H1 (cell line): ENCODE results near the gene HNRNPA1. TPM values are rescaled to one million over a fixed set of nuclear protein-coding genes. Genes with fewer than 3 reads are reported as not detected.

Source experiments
- CTCF ChIA-PET: fragments of 300-600 bp; sonication (Branson Sonifier 250); formaldehyde crosslinking; loops from one replicate; lab custom pipeline; 2021; ENCODE audit not compliant: partially characterized antibody; lab: Charles Lee
- POLR2A ChIA-PET: fragments of 300-600 bp; sonication (Branson Sonifier 250); formaldehyde crosslinking; loops from one replicate; lab custom pipeline; 2021; ENCODE audit warnings: inconsistent platforms; ENCODE audit not compliant: partially characterized antibody; lab: Charles Lee
- DNase-seq, 2 experiments: peaks; one replicate each; pipeline versions ENCODE4 v3.0.0 to v3.0.0-alpha.2; 2010 to 2022; ENCODE audit warnings: low spot score in 2 of 2, low read depth in 1 of 2, mixed read lengths in 1 of 2
- FAIRE-seq: peaks from 2 replicates; lab custom pipeline; 2011; peaks lifted over from hg19 to GRCh38; lab: Jason Lieb, UNC
- H2AFZ ChIP-seq: 2 replicates; pipeline ENCODE4 v1.8.1; 2012; ENCODE audit warnings: low read length, inconsistent platforms
- H2AK5ac ChIP-seq: 2 replicates; pipeline ENCODE4 v1.6.1; 2013; ENCODE audit warnings: low read depth, low read length
- H2BK120ac ChIP-seq: replicated peaks from 2 replicates; pipeline ENCODE3; 2013; ENCODE audit warnings: low read depth, low read length, inconsistent platforms
- H2BK12ac ChIP-seq: 2 replicates; pipeline ENCODE4 v1.6.1; 2013; ENCODE audit warnings: low read depth, low read length
- H2BK15ac ChIP-seq: 2 replicates; pipeline ENCODE4 v1.6.1; 2013; ENCODE audit warnings: low read length
- H2BK20ac ChIP-seq: 2 replicates; pipeline ENCODE4 v1.6.1; 2013; ENCODE audit warnings: low read length
- H2BK5ac ChIP-seq: 2 replicates; pipeline ENCODE4 v1.6.1; 2013; ENCODE audit warnings: low read depth, low read length
- H3K14ac ChIP-seq: 2 replicates; pipeline ENCODE4 v1.6.1; 2013; ENCODE audit warnings: inconsistent platforms; ENCODE audit not compliant: insufficient read length
- H3K18ac ChIP-seq: 2 replicates; pipeline ENCODE4 v1.6.1; 2013; ENCODE audit warnings: low read length; ENCODE audit errors: extremely low read depth
- H3K23ac ChIP-seq: 2 replicates; pipeline ENCODE4 v1.6.1; 2013; ENCODE audit warnings: inconsistent platforms; ENCODE audit not compliant: insufficient read length
- H3K23me2 ChIP-seq: 2 replicates; pipeline ENCODE4 v1.6.1; 2013; ENCODE audit warnings: low read depth, low read length
- H3K27ac ChIP-seq: 2 replicates; pipeline ENCODE4 v1.6.1; 2011; ENCODE audit warnings: low read depth, low read length, inconsistent platforms
- H3K27me3 ChIP-seq, 4 experiments: replicated peaks in 1 of 4; 1 replicate in 1 of 4; 2 replicates in 3 of 4; pipeline versions ENCODE4 v1.6.1 to v1.8.1; 2011 to 2013; ENCODE audit warnings: low read length in 3 of 4, mild to moderate bottlenecking in 3 of 4, inconsistent platforms in 2 of 4, mixed read lengths in 2 of 4, moderate library complexity in 1 of 4; ENCODE audit not compliant: control insufficient read depth in 3 of 4, insufficient read depth in 3 of 4; ENCODE audit errors: extremely low read depth in 1 of 4
- H3K36me3 ChIP-seq, 4 experiments: 2 replicates each; pipeline versions ENCODE4 v1.6.1 to v1.8.1; 2011 to 2013; ENCODE audit warnings: mild to moderate bottlenecking in 4 of 4, low read length in 3 of 4, moderate library complexity in 2 of 4, control low read depth in 1 of 4, inconsistent platforms in 1 of 4; ENCODE audit not compliant: insufficient read depth in 4 of 4, control insufficient read depth in 2 of 4
- H3K4ac ChIP-seq: replicated peaks from 2 replicates; pipeline ENCODE3; 2013; ENCODE audit warnings: low read length, low read depth, mixed read lengths, inconsistent platforms; ENCODE audit not compliant: insufficient read length
- H3K4me1 ChIP-seq, 4 experiments: replicated peaks in 1 of 4; 1 replicate in 1 of 4; 2 replicates in 3 of 4; pipeline versions ENCODE4 v1.6.1 to v1.8.1; 2011 to 2013; ENCODE audit warnings: low read length in 3 of 4, inconsistent platforms in 2 of 4, mixed read lengths in 1 of 4; ENCODE audit not compliant: insufficient read depth in 4 of 4, control insufficient read depth in 3 of 4
- H3K4me2 ChIP-seq, 2 experiments: 2 replicates each; pipeline versions ENCODE4 v1.6.1 to v1.8.1; 2011 to 2013; ENCODE audit warnings: low read depth in 2 of 2, low read length in 2 of 2, control low read depth in 1 of 2, inconsistent platforms in 1 of 2, mild to moderate bottlenecking in 1 of 2; ENCODE audit not compliant: insufficient read depth in 1 of 2
- H3K4me3 ChIP-seq, 4 experiments: fragments of 200-600, 300-600 bp in 1 of 4; sonication (generic), shearing (Covaris generic), sonication (Bioruptor Twin) in 1 of 4; 2 replicates each; pipeline versions ENCODE4 v1.5.1 to v1.8.1; 2011 to 2016; ENCODE audit warnings: low read length in 4 of 4, low read depth in 3 of 4, control low read depth in 2 of 4, inconsistent platforms in 2 of 4, mild to moderate bottlenecking in 2 of 4, mixed read lengths in 1 of 4, moderate library complexity in 1 of 4; ENCODE audit not compliant: insufficient read depth in 2 of 4; ENCODE audit errors: extremely low read depth in 1 of 4
- H3K56ac ChIP-seq: replicated peaks from 2 replicates; pipeline ENCODE3; 2013; ENCODE audit warnings: low read depth, mild to moderate bottlenecking, mixed read lengths, low read length, inconsistent platforms; ENCODE audit not compliant: insufficient read length
- H3K79me1 ChIP-seq: 2 replicates; pipeline ENCODE4 v1.6.1; 2013; ENCODE audit warnings: low read depth, low read length, control low read depth
- H3K79me2 ChIP-seq, 2 experiments: 2 replicates each; pipeline versions ENCODE4 v1.6.1 to v1.8.1; 2012 to 2013; ENCODE audit warnings: low read length in 2 of 2, mild to moderate bottlenecking in 2 of 2, inconsistent platforms in 1 of 2; ENCODE audit not compliant: insufficient read depth in 2 of 2, control insufficient read depth in 1 of 2
- H3K9ac ChIP-seq, 4 experiments: replicated peaks in 1 of 4; 1 replicate in 1 of 4; 2 replicates in 3 of 4; pipeline versions ENCODE4 v1.6.1 to v1.8.1; 2011 to 2013; ENCODE audit warnings: low read depth in 3 of 4, low read length in 3 of 4, control low read depth in 2 of 4, mild to moderate bottlenecking in 2 of 4, moderate library complexity in 2 of 4, inconsistent platforms in 1 of 4; ENCODE audit errors: extremely low read depth in 1 of 4
- H3K9me3 ChIP-seq, 2 experiments: 2 replicates each; pipeline versions ENCODE4 v1.6.1 to v1.8.1; 2012 to 2013; ENCODE audit warnings: mild to moderate bottlenecking in 2 of 2, moderate library complexity in 2 of 2, control low read depth in 1 of 2, inconsistent platforms in 1 of 2, low read depth in 1 of 2, low read length in 1 of 2, mixed read lengths in 1 of 2; ENCODE audit not compliant: insufficient read depth in 2 of 2
- H4K20me1 ChIP-seq, 2 experiments: replicated peaks in 1 of 2; 2 replicates each; pipeline versions ENCODE3 to v1.8.1; 2011 to 2013; ENCODE audit warnings: inconsistent platforms in 2 of 2, low read length in 2 of 2, mild to moderate bottlenecking in 1 of 2; ENCODE audit not compliant: insufficient read depth in 2 of 2, control insufficient read depth in 1 of 2
- H4K5ac ChIP-seq: 2 replicates; pipeline ENCODE4 v1.6.1; 2013; ENCODE audit warnings: low read length, low read depth, mixed read lengths, inconsistent platforms; ENCODE audit not compliant: insufficient read length
- H4K8ac ChIP-seq: 2 replicates; pipeline ENCODE4 v1.8.0; 2013; ENCODE audit warnings: mild to moderate bottlenecking, moderate library complexity, low read length, inconsistent platforms; ENCODE audit not compliant: insufficient read depth; ENCODE audit errors: extremely low read depth
- H4K91ac ChIP-seq: replicated peaks from 2 replicates; pipeline ENCODE3; 2013; ENCODE audit warnings: low read length, mixed read lengths, inconsistent platforms; ENCODE audit not compliant: insufficient read length
- ATF3 ChIP-seq: IDR thresholded peaks from 2 replicates; pipeline ENCODE4 v1.6.1; 2011; ENCODE audit warnings: low read depth, mild to moderate bottlenecking, low read length; ENCODE audit not compliant: insufficient read depth
- CTBP2 ChIP-seq: IDR thresholded peaks from 2 replicates; pipeline ENCODE4 v1.7.0; 2011; ENCODE audit warnings: borderline replicate concordance, mild to moderate bottlenecking, moderate library complexity, mixed read lengths, low read length; ENCODE audit not compliant: insufficient read depth, insufficient read length
- WGBS, 2 experiments: shearing (Covaris generic) in 1 of 2; methylation state at CpG; one replicate each; pipeline versions ENCODE4 v1.1.6 to v1.1.7; 2013 to 2015; ENCODE audit warnings: low lambda C conversion rate in 2 of 2, mixed read lengths in 2 of 2, inconsistent platforms in 1 of 2, low coverage in 1 of 2, missing lambda C conversion rate in 1 of 2; ENCODE audit not compliant: insufficient replicate concordance in 2 of 2, insufficient coverage in 1 of 2, insufficient read length in 1 of 2; ENCODE audit errors: extremely low coverage in 1 of 2, missing lambda C conversion rate in 1 of 2; 5-methylcytosine and 5-hydroxymethylcytosine counted together
- polyA plus RNA-seq, 7 experiments: library from polyadenylated mRNA; depleted of rRNA in 3 of 7; stranded (reverse) in 5 of 7; unstranded in 2 of 7; fragments of >200 nt in 5 of 7; fragments of 200-250 nt in 2 of 7; gene quantifications; 1 replicate in 5 of 7; 2 replicates in 1 of 7; 4 replicates in 1 of 7; pipeline versions ENCODE4 v1.2.1 to v1.2.3, GENCODE V29; 2011 to 2013; ENCODE audit warnings: missing spikeins in 2 of 7, mixed read lengths in 2 of 7
- total RNA-seq: library from RNA; stranded (reverse); fragmentation: NEBNext Ultra II Directional; extraction: Animal tissue kit (Norgen Biotek cat#: 25700); gene quantifications from 2 replicates; pipeline ENCODE4 v1.2.1, GENCODE V29; 2021

Gene HNRNPA1
- total and polyA plus RNA-seq, 2 of the 8 experiments (the other 6 are each of a cell fraction or from before 2014, with no cell fraction given): 835 to 2,738 TPM

- H2BK20ac ChIP-seq: no peak overlapping the region
- no peaks in the 10 kb centered on the region for H3K9me3 ChIP-seq
- no peak overlapping the region for H2BK5ac ChIP-seq
- DNase-seq (no peak), FAIRE-seq (no peak)
- POLR2A ChIA-PET: interaction anchor here (1.0 to 16.2 kb wide), 6 partner anchors 10 to 76 kb away, joined by 3 to 166 read pairs (median 79); partner anchors contain the start of genes CBX5 and HNRNPA1
- H3K4ac ChIP-seq: no peak overlapping the region
- H2AK5ac ChIP-seq: no peak overlapping the region
- H2AFZ ChIP-seq: no peak overlapping the region
- WGBS, 2 experiments: 100% methylated on average over 3 of the region's 3 CpGs; no CpG with 5 or more reads in 1 of the 2 experiments
- H4K8ac ChIP-seq: no peak overlapping the region
- H3K18ac ChIP-seq: no peak overlapping the region
- H3K4me1 ChIP-seq: peaks cover 0 to 9% (median 3%) of the 10 kb centered on the region in 4 experiments; a peak in 2 of 7 replicates
- H3K27ac ChIP-seq: no peak overlapping the region
- no peak overlapping the region for H3K4me3 ChIP-seq
- H3K56ac ChIP-seq: no peak overlapping the region
- H4K20me1 ChIP-seq: peaks cover 0 to 3% of the 10 kb centered on the region in 2 experiments
- H4K91ac ChIP-seq: no peak overlapping the region
- H3K9ac ChIP-seq: no peak overlapping the region
- H3K23ac ChIP-seq: no peak overlapping the region
- H3K79me1 ChIP-seq: peaks cover under 1% of the 10 kb centered on the region; the same call in 1 of the 2 replicates
- H3K23me2 ChIP-seq: peaks cover under 1% of the 10 kb centered on the region; the same call in 1 of the 2 replicates
- no peaks in the 10 kb centered on the region; a peak in 1 of 8 replicates for H3K36me3 ChIP-seq
- H3K79me2 ChIP-seq: peaks cover 0 to 2% of the 10 kb centered on the region in 2 experiments; a peak in 2 of 4 replicates
- H2BK12ac ChIP-seq: no peak overlapping the region
- no peak for TF ChIP-seq ATF3
- TF ChIP-seq CTBP2: no peak
- TF ChIP-seq, all 59 proteins: peak for 0
- Histone ChIP-seq H3K4me2 (no peak overlapping the region), H4K5ac (no peak overlapping the region), H3K14ac (no peak overlapping the region), H2BK15ac (no peak overlapping the region), H3K27me3 (no peaks in the 10 kb centered on the region), H2BK120ac (no peak overlapping the region)
- CTCF ChIA-PET: interaction anchor here (1.0 to 34.6 kb wide), 10 partner anchors 11 to 101 kb away, joined by 3 to 618 read pairs (median 6); partner anchors contain the start of gene NFE2
Observed at GRCh38 chr12:54330442-54330841, 49.9 kb downstream of the HNRNPA1 start.
